Keratinocyte (primary cell): ENCODE results near the gene FRMD3. TPM values are rescaled to one million over a fixed set of nuclear protein-coding genes. Genes with fewer than 3 reads are reported as not detected.
A peak's percentile ranks its signal among the peaks of the same experiment; 100 is the strongest.

Experiments used
- DNase-seq: peaks from one replicate; pipeline ENCODE4 v3.0.0-alpha.2; 2011; ENCODE audit warnings: low read depth, missing footprints, low spot score
- FAIRE-seq: peaks from 2 replicates; lab custom pipeline; 2011; peaks lifted over from hg19 to GRCh38; lab: Jason Lieb, UNC
- H2AFZ ChIP-seq: 2 replicates; pipeline ENCODE4 v1.6.0; 2012; ENCODE audit warnings: low read length, control low read depth, inconsistent platforms; ENCODE audit not compliant: control insufficient read depth
- H3K27ac ChIP-seq: 2 replicates; pipeline ENCODE4 v1.5.1; 2011; ENCODE audit warnings: low read length; ENCODE audit not compliant: control insufficient read depth, insufficient read depth
- H3K27me3 ChIP-seq: 3 replicates; pipeline ENCODE4 v1.6.0; 2011; ENCODE audit warnings: low read length; ENCODE audit not compliant: control insufficient read depth, insufficient read depth; ENCODE audit errors: extremely low read depth
- H3K36me3 ChIP-seq, 2 experiments: 2 replicates in 1 of 2; 3 replicates in 1 of 2; pipeline ENCODE4 v1.5.1; 2011; ENCODE audit warnings: low read length in 2 of 2, mild to moderate bottlenecking in 1 of 2; ENCODE audit not compliant: control insufficient read depth in 2 of 2, insufficient read depth in 2 of 2; ENCODE audit errors: extremely low read depth in 1 of 2
- H3K4me1 ChIP-seq: 3 replicates; pipeline ENCODE4 v1.5.1; 2011; ENCODE audit warnings: low read length; ENCODE audit not compliant: control insufficient read depth, insufficient read depth; ENCODE audit errors: extremely low read depth
- H3K4me2 ChIP-seq: 3 replicates; pipeline ENCODE4 v1.6.0; 2011; ENCODE audit warnings: low read depth, low read length; ENCODE audit not compliant: control insufficient read depth, insufficient read depth; ENCODE audit errors: extremely low read depth
- H3K4me3 ChIP-seq, 3 experiments: fragments of 200-600 bp in 1 of 3; sonication (generic) in 1 of 3; 2 replicates in 2 of 3; 3 replicates in 1 of 3; pipeline ENCODE4 v1.5.1; 2011 to 2016; ENCODE audit warnings: low read length in 3 of 3, mild to moderate bottlenecking in 3 of 3, control low read depth in 2 of 3, inconsistent platforms in 1 of 3, low read depth in 1 of 3, mixed read lengths in 1 of 3, mixed run types in 1 of 3, moderate library complexity in 1 of 3; ENCODE audit not compliant: control insufficient read depth in 2 of 3, insufficient read depth in 2 of 3; ENCODE audit errors: extremely low read depth in 1 of 3
- H3K79me2 ChIP-seq: 2 replicates; pipeline ENCODE4 v1.6.0; 2012; ENCODE audit warnings: low read length; ENCODE audit not compliant: control insufficient read depth, insufficient read depth
- H3K9ac ChIP-seq: 3 replicates; pipeline ENCODE4 v1.6.0; 2011; ENCODE audit warnings: low read length; ENCODE audit not compliant: control insufficient read depth, insufficient read depth; ENCODE audit errors: extremely low read depth
- H3K9me1 ChIP-seq: 3 replicates; pipeline ENCODE4 v1.6.0; 2011; ENCODE audit warnings: low read length; ENCODE audit not compliant: control insufficient read depth, insufficient read depth; ENCODE audit errors: extremely low read depth
- H3K9me3 ChIP-seq: 2 replicates; pipeline ENCODE4 v1.5.1; 2012; ENCODE audit warnings: low read depth, low read length; ENCODE audit not compliant: control insufficient read depth
- H4K20me1 ChIP-seq: 3 replicates; pipeline ENCODE4 v1.6.0; 2011; ENCODE audit warnings: low read length; ENCODE audit not compliant: control insufficient read depth, insufficient read depth; ENCODE audit errors: extremely low read depth
- EZH2 ChIP-seq: IDR thresholded peaks from one replicate; pipeline ENCODE4 v1.6.1; 2012; ENCODE audit warnings: inconsistent platforms, mild to moderate bottlenecking, low read length, moderate library complexity
- dilution Hi-C: fragments of 300-500 bp; cut with MboI; formaldehyde crosslinking; loops from one replicate; pipeline ENCODE4 v1.7.0; 2020; ENCODE audit warnings: low sequenced_read_pairs; ENCODE audit not compliant: extremely low pct_ligation_motif_present
- polyA plus RNA-seq, 5 experiments: library from polyadenylated mRNA; depleted of rRNA in 3 of 5; stranded (reverse) in 3 of 5; stranded (forward) in 1 of 5; unstranded in 1 of 5; fragments of >200 nt; gene quantifications; 1 replicate in 1 of 5; 2 replicates in 3 of 5; 3 replicates in 1 of 5; pipeline versions ENCODE4 v1.2.1 to v1.2.3, GENCODE V29; 2011 to 2012; ENCODE audit warnings: missing spikeins in 2 of 5, low read depth in 1 of 5, low replicate concordance in 1 of 5
- TF ChIP-seq, protein P1 (sequence below), 3 experiments: IDR thresholded peaks in 1 of 3; conservative IDR thresholded peaks in 1 of 3; optimal IDR thresholded peaks in 1 of 3; 2 replicates in 2 of 3; 3 replicates in 1 of 3; pipeline versions ENCODE3 to v1.5.1; 2011; ENCODE audit warnings: low read length in 3 of 3, mild to moderate bottlenecking in 3 of 3, moderate library complexity in 2 of 3, control low read depth in 1 of 3, inconsistent platforms in 1 of 3; ENCODE audit not compliant: insufficient read depth in 2 of 3; ENCODE audit errors: extremely low read depth in 1 of 3

The FRMD3 gene
- polyA plus RNA-seq, 1 donor (not counting 4 experiments of a cell fraction or from before 2014, with no cell fraction given): 0.21 TPM

DNA sequence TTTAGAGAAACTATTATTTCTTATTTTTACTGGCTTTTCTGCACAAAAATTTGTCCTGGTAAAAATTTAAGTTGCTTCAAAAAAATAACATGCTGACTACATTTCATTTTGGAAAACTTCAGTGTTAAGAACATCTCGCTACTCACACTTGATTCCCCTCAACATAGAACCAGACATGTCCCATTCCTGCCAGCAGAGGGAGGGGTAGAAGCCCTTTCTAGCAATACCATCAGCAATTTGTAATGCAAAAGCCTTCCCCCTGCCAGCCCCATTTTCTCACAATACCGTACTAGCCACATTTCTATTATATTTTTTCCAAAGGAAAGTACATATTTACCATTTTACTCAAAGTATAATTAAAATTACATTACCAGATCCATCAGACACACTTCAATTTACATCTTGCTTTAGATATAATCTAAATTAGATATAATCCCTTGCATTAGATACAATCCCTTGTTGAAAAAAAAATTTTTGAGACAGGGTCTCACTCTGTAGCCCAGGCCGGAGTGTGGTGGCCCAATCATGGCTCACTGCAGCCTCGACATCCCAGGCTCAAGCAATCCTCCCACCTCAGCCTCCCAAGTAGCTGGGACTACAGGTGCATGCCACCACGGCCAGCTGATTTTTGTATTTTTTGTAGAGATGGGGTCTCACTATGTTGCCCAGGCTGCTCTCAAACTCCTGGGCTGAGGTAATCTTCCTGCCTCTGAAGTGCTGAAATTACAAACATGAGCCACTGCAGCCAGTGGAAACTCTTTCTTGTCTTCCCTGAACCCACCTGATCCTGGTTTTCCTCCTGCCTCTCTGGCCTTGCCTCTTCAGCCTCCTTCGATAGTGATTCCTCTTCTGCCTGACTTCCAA lies 45.2 kb upstream of the FRMD3 start:
- Histone ChIP-seq H3K9me3 (no peaks in the 10 kb centered on the region), H3K4me2 (no peak overlapping the region), H3K9ac (no peak overlapping the region), H3K9me1 (no peaks in the 10 kb centered on the region), H3K4me1 (no peaks in the 10 kb centered on the region), H3K4me3 (no peak overlapping the region), H3K27me3 (no peaks in the 10 kb centered on the region), H2AFZ (no peak overlapping the region), H3K36me3 (no peaks in the 10 kb centered on the region), H3K79me2 (no peaks in the 10 kb centered on the region), H4K20me1 (no peaks in the 10 kb centered on the region), H3K27ac (no peak overlapping the region)
- TF ChIP-seq, protein P1, sequence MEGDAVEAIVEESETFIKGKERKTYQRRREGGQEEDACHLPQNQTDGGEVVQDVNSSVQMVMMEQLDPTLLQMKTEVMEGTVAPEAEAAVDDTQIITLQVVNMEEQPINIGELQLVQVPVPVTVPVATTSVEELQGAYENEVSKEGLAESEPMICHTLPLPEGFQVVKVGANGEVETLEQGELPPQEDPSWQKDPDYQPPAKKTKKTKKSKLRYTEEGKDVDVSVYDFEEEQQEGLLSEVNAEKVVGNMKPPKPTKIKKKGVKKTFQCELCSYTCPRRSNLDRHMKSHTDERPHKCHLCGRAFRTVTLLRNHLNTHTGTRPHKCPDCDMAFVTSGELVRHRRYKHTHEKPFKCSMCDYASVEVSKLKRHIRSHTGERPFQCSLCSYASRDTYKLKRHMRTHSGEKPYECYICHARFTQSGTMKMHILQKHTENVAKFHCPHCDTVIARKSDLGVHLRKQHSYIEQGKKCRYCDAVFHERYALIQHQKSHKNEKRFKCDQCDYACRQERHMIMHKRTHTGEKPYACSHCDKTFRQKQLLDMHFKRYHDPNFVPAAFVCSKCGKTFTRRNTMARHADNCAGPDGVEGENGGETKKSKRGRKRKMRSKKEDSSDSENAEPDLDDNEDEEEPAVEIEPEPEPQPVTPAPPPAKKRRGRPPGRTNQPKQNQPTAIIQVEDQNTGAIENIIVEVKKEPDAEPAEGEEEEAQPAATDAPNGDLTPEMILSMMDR (optimal IDR thresholded peaks at IDR 0.05 in 1 of 3, IDR thresholded peaks at IDR 0.05 in 1 of 3, conservative IDR thresholded peaks at IDR 0.05 in 1 of 3; ENCODE audit: extremely low read depth in 1 of 3, insufficient read depth in 2 of 3, low read length in 3 of 3): peak; percentile 69 to 79 (median 71)
- TF ChIP-seq EZH2: no peak
- DNase-seq: no peak
- peak; percentile 34 for FAIRE-seq
- dilution Hi-C loops: no loop called here

DNA sequence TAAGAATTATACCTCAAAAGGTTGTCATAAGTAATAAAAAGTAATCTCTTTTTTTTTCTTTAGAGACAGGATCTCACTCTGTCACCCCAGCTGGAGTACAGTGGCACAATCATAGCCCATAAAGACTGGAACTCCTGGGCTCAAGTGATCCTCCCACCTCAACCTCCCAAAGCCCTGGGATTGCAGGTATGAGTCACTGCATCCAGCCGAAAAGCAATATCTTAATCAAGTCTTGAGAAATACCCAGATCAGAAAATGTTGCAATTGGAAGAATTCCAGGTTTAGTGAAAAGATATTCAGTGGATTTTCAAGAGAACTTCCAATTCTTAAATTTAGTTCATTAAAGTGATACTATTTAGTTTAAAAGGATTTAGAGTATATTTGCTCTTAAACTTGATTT lies 43.8 kb upstream of the FRMD3 start:
- H3K4me3 ChIP-seq: no peak overlapping the region
- H3K27ac ChIP-seq: no peak overlapping the region
- no peak overlapping the region for H2AFZ ChIP-seq
- H3K9ac ChIP-seq: no peak overlapping the region
- no peaks in the 10 kb centered on the region for H3K4me1 ChIP-seq
- no peak for DNase-seq
- no peak overlapping the region for H3K4me2 ChIP-seq
- no peaks in the 10 kb centered on the region for H3K9me1 ChIP-seq
- no peaks in the 10 kb centered on the region for H3K27me3 ChIP-seq
- TF ChIP-seq, protein P1 (optimal IDR thresholded peaks at IDR 0.05 in 1 of 3, IDR thresholded peaks at IDR 0.05 in 1 of 3, conservative IDR thresholded peaks at IDR 0.05 in 1 of 3; ENCODE audit: extremely low read depth in 1 of 3, insufficient read depth in 2 of 3, low read length in 3 of 3): no peak
- no peak for TF ChIP-seq EZH2
- H3K79me2 ChIP-seq: no peaks in the 10 kb centered on the region
- H3K36me3 ChIP-seq: no peaks in the 10 kb centered on the region
- dilution Hi-C loops: no loop called here
- no peak for FAIRE-seq
- no peaks in the 10 kb centered on the region for H4K20me1 ChIP-seq
- no peaks in the 10 kb centered on the region for H3K9me3 ChIP-seq
